ENCODE data around the gene DAAM1.
A peak's percentile ranks its signal among the peaks of the same experiment; 100 is the strongest.

The DAAM1 gene

DNA sequence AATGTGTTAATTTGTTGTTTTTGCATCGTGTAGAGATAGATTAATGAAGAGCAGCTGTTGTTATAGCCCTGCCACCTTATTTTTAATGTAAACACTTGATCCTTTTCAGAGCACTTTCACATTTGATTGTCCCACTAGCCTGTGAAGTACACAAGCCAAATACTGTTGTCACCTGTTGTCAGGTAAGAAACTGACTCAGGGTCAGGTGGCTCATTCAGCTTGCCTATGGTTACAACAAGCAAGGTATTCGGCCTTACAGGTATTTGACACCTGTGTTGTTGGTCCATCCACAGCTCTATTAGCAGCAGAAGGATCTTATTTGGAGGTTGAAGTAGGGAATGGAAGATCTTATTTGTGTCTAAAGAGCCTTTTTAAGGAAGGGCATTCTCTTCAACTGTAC lies 167.8 kb downstream of the DAAM1 start:
- H3K79me2 ChIP-seq, result no peaks in the 10 kb centered on the region
- peaks cover 79% of the 10 kb centered on the region for H3K4me1 ChIP-seq
- H3K36me3 ChIP-seq (ENCODE audit: control insufficient read depth, insufficient read depth, low read length), result no peaks in the 10 kb centered on the region
- H2AFZ ChIP-seq, result peak overlapping the region; percentile 0
- H3K4me2 ChIP-seq (ENCODE audit: low read length), result peak overlapping the region; percentile 54
- no peaks in the 10 kb centered on the region for H3K9me3 ChIP-seq (ENCODE audit: control insufficient read depth, low read length)
- H3K27me3 ChIP-seq (ENCODE audit: control insufficient read depth, insufficient read depth, low read length), result no peaks in the 10 kb centered on the region
- peak overlapping the region; percentile 6 for H3K4me3 ChIP-seq (ENCODE audit: low read depth, low read length)
- H3K27ac ChIP-seq, result peak overlapping the region; percentile 94
- TF ChIP-seq, protein P1, sequence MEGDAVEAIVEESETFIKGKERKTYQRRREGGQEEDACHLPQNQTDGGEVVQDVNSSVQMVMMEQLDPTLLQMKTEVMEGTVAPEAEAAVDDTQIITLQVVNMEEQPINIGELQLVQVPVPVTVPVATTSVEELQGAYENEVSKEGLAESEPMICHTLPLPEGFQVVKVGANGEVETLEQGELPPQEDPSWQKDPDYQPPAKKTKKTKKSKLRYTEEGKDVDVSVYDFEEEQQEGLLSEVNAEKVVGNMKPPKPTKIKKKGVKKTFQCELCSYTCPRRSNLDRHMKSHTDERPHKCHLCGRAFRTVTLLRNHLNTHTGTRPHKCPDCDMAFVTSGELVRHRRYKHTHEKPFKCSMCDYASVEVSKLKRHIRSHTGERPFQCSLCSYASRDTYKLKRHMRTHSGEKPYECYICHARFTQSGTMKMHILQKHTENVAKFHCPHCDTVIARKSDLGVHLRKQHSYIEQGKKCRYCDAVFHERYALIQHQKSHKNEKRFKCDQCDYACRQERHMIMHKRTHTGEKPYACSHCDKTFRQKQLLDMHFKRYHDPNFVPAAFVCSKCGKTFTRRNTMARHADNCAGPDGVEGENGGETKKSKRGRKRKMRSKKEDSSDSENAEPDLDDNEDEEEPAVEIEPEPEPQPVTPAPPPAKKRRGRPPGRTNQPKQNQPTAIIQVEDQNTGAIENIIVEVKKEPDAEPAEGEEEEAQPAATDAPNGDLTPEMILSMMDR (IDR thresholded peaks at IDR 0.05), result no peak
- H3K9ac ChIP-seq, result no peak overlapping the region

DNA sequence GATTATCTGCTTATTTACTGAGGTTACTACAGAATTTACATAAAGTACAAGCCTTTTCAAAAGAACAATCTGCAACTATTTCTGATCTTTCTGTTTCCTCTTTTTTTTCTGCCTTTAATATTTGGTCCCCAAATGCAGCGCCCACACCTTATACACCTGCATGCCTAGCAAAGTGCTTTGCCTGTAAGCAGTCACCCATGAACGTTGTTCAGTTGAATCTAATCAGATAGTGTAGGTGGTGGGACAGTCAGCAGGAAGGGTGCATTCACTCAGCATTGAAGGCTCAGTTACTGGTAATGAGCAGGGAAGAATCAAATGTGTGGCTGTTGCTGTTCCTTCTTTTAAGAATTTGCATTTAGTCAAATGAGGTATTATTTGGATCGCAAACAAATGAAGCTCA lies 168.3 kb downstream of the DAAM1 start:
- peak overlapping the region; percentile 54 for H3K4me2 ChIP-seq (ENCODE audit: low read length)
- no peaks in the 10 kb centered on the region for H3K36me3 ChIP-seq (ENCODE audit: control insufficient read depth, insufficient read depth, low read length)
- peak overlapping the region; percentile 94 for H3K27ac ChIP-seq
- H3K27me3 ChIP-seq (ENCODE audit: control insufficient read depth, insufficient read depth, low read length), result no peaks in the 10 kb centered on the region
- H3K9me3 ChIP-seq (ENCODE audit: control insufficient read depth, low read length), result no peaks in the 10 kb centered on the region
- H3K9ac ChIP-seq, result no peak overlapping the region
- TF ChIP-seq, protein P1 (IDR thresholded peaks at IDR 0.05), result no peak
- H3K4me3 ChIP-seq (ENCODE audit: low read depth, low read length), result peak overlapping the region; percentile 6
- H3K79me2 ChIP-seq, result no peaks in the 10 kb centered on the region
- H2AFZ ChIP-seq, result no peak overlapping the region
- peaks cover 78% of the 10 kb centered on the region for H3K4me1 ChIP-seq

DNA sequence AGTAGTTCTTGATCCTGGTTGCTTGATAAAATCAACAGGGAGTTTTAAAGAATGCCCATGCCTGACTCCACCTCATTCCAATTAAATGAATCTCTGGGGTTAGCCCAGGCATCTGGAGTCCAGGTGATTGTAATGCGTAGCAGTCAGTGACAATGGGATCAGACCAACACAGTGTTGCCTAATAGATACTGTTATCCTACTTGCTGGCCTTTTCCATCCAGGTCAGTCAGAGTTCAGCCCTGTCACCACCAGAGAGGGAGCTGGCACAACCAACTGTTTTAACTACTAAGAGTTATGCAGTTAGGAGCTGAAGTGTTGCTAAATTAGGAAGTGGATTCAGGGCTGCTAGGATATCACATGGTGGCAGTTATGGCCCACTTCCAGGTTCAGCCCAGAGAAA lies 169.6 kb downstream of the DAAM1 start:
- no peak overlapping the region for H2AFZ ChIP-seq
- H3K27me3 ChIP-seq (ENCODE audit: control insufficient read depth, insufficient read depth, low read length), result no peaks in the 10 kb centered on the region
- H3K4me1 ChIP-seq, result peaks cover 80% of the 10 kb centered on the region
- H3K79me2 ChIP-seq, result no peaks in the 10 kb centered on the region
- no peak overlapping the region for H3K9ac ChIP-seq
- no peaks in the 10 kb centered on the region for H3K9me3 ChIP-seq (ENCODE audit: control insufficient read depth, low read length)
- H3K4me3 ChIP-seq (ENCODE audit: low read depth, low read length), result no peak overlapping the region
- no peaks in the 10 kb centered on the region for H3K36me3 ChIP-seq (ENCODE audit: control insufficient read depth, insufficient read depth, low read length)
- H3K4me2 ChIP-seq (ENCODE audit: low read length), result peak overlapping the region; percentile 25
- TF ChIP-seq, protein P1 (IDR thresholded peaks at IDR 0.05), result no peak
- H3K27ac ChIP-seq, result peak overlapping the region; percentile 94

DNA sequence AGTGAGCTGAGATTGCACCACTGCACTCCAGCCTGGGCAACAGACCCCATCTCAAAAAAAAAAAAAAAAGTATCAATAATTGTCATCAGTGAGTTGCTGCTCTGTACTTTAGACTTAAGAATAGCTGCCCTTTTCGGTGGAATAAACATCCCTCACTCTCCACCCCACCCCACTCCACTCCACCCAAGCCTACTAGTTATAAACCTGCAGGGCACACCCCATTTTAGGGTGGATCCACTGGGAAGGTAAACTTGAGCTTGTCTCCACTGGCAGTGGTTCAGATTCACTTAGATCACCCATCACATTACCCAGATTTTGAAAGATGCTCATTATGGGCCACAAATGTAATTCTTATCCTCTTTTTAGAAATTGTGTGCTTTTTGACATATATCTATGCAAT lies 170.3 kb downstream of the DAAM1 start:
- Histone ChIP-seq H3K4me1 (peaks cover 87% of the 10 kb centered on the region), H3K9me3 (ENCODE audit: control insufficient read depth, low read length) (no peaks in the 10 kb centered on the region), H3K27me3 (ENCODE audit: control insufficient read depth, insufficient read depth, low read length) (no peaks in the 10 kb centered on the region), H3K4me2 (ENCODE audit: low read length) (no peak overlapping the region), H3K36me3 (ENCODE audit: control insufficient read depth, insufficient read depth, low read length) (no peaks in the 10 kb centered on the region), H3K79me2 (no peaks in the 10 kb centered on the region), H3K9ac (no peak overlapping the region), H2AFZ (no peak overlapping the region), H3K27ac (peak overlapping the region; percentile 94), H3K4me3 (ENCODE audit: low read depth, low read length) (no peak overlapping the region)
- TF ChIP-seq, protein P1 (IDR thresholded peaks at IDR 0.05), result no peak

DNA sequence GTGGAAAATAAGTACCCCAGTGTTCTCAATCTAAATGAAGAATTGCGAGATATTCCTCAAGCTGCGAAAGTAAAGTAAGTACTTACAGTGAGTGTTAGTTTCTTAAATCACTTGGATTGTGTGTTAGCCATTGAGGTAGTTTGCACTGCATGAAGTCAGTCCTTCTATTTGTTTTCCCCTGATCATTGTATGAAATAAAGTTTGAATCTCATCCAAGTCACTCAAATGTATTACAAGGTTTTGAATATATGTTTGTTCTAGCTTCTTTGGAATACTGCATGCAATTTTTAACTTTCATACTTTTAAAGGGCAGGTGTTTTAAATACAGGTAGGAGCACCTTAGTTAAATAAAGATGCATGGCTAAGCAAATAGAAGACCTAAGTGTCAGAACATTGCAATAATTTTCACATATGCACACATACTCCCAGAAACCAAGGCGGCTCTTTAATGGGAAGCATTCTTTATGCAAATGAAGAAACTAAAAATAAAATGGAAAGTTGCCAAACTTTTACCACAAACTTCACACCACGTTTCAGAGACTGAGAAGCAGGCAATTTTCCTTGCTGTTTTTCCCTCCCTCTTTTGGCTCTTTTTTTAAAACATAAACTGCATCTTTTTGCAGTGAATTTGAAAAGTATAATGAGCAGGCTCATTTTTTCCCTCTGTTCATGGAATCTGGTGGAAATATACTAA lies 171.1 kb downstream of the DAAM1 start:
- no peak overlapping the region for H3K4me3 ChIP-seq (ENCODE audit: low read depth, low read length)
- H3K4me2 ChIP-seq (ENCODE audit: low read length), result no peak overlapping the region
- no peaks in the 10 kb centered on the region for H3K36me3 ChIP-seq (ENCODE audit: control insufficient read depth, insufficient read depth, low read length)
- no peak overlapping the region for H3K9ac ChIP-seq
- H3K9me3 ChIP-seq (ENCODE audit: control insufficient read depth, low read length), result no peaks in the 10 kb centered on the region
- H3K79me2 ChIP-seq, result no peaks in the 10 kb centered on the region
- H3K27ac ChIP-seq, result peak overlapping the region; percentile 94
- TF ChIP-seq, protein P1 (IDR thresholded peaks at IDR 0.05), result no peak
- H3K4me1 ChIP-seq, result peaks cover 90% of the 10 kb centered on the region
- no peaks in the 10 kb centered on the region for H3K27me3 ChIP-seq (ENCODE audit: control insufficient read depth, insufficient read depth, low read length)
- H2AFZ ChIP-seq, result no peak overlapping the region
